Fibroblast of gingiva (primary cell): Measurements from ENCODE around the gene GABBR2.
"Not testable (repeated sequence)": the region's sequence is repeated elsewhere in the genome, so short reads cannot be mapped to it uniquely, and the experiment has no call there.

Source experiments
- DNase-seq: peaks from one replicate; pipeline ENCODE4 v3.0.0-alpha.2; 2011; ENCODE audit warnings: low read depth

The GABBR2 gene

GRCh38 chr9:98290411-98290810 is 418.3 kb downstream of the GABBR2 start:
- no peak for DNase-seq

GRCh38 chr9:98289614-98290201 is 419.0 kb downstream of the GABBR2 start:
- no peak for DNase-seq

- no peak for DNase-seq
These were observed 419.9 kb downstream of the GABBR2 start for GRCh38 chr9:98288881-98289280.

GRCh38 chr9:98287384-98287783 is 421.4 kb downstream of the GABBR2 start:
- DNase-seq, result no peak

- no peak for DNase-seq
These were observed 423.3 kb downstream of the GABBR2 start for GRCh38 chr9:98285446-98285845.

GRCh38 chr9:98284754-98285153 is 424.0 kb downstream of the GABBR2 start:
- no peak for DNase-seq

- not testable (repeated sequence) for DNase-seq
These were observed 425.6 kb downstream of the GABBR2 start for GRCh38 chr9:98283143-98283542.

- DNase-seq, result no peak
These were observed 427.5 kb downstream of the GABBR2 start for GRCh38 chr9:98281281-98281680.

- DNase-seq, result no peak
These were observed 428.2 kb downstream of the GABBR2 start for GRCh38 chr9:98280574-98280973.

GRCh38 chr9:98280162-98280561 is 428.6 kb downstream of the GABBR2 start:
- no peak for DNase-seq

- no peak for DNase-seq
These were observed 431.7 kb downstream of the GABBR2 start for GRCh38 chr9:98276907-98277469.

- DNase-seq, result no peak
These were observed 433.6 kb downstream of the GABBR2 start for GRCh38 chr9:98275159-98275558.

- no peak for DNase-seq
These were observed 436.7 kb downstream of the GABBR2 start for GRCh38 chr9:98272083-98272482.

GRCh38 chr9:98271479-98271878 is 437.3 kb downstream of the GABBR2 start:
- DNase-seq, result no peak

GRCh38 chr9:98270284-98270683 is 438.5 kb downstream of the GABBR2 start:
- not testable (repeated sequence) for DNase-seq

- DNase-seq, result not testable (repeated sequence)
These were observed 439.1 kb downstream of the GABBR2 start for GRCh38 chr9:98269652-98270051.

GRCh38 chr9:98267556-98267955 is 441.2 kb downstream of the GABBR2 start:
- not testable (repeated sequence) for DNase-seq

GRCh38 chr9:98264516-98264915 is 444.2 kb downstream of the GABBR2 start:
- DNase-seq, result no peak

- DNase-seq, result peak; percentile 72
These were observed 445.0 kb downstream of the GABBR2 start for GRCh38 chr9:98263482-98264357.

- DNase-seq, result no peak
These were observed 445.7 kb downstream of the GABBR2 start for GRCh38 chr9:98263080-98263479.

GRCh38 chr9:98262056-98262455 is 446.7 kb downstream of the GABBR2 start:
- no peak for DNase-seq

- DNase-seq, result no peak
These were observed 448.1 kb downstream of the GABBR2 start for GRCh38 chr9:98260635-98261034.

GRCh38 chr9:98259791-98260190 is 448.9 kb downstream of the GABBR2 start:
- no peak for DNase-seq
